Measurements from ENCODE around the gene TYW5. TPM values are rescaled to one million over a fixed set of nuclear protein-coding genes. Genes with fewer than 3 reads are reported as not detected.

The TYW5 gene
- total and polyA plus RNA-seq, 2 of the 13 experiments (the other 11 are each of a cell fraction or from before 2014, with no cell fraction given) = 8.3 to 14.6 TPM

GRCh38 chr2:199977984-199978415 lies 22.7 kb upstream of the TYW5 start (continued):
- TF ChIP-seq HOMEZ (CRISPR knock-in tag; IDR thresholded peaks at IDR 0.05; ENCODE audit: low read depth) (no peak), PBX2 (CRISPR knock-in tag; IDR thresholded peaks at IDR 0.05) (no peak), SNRNP70 (IDR thresholded peaks at IDR 0.05; ENCODE audit: low read depth, low read length) (no peak), HOXA5 (CRISPR knock-in tag; IDR thresholded peaks at IDR 0.05) (no peak), HMG20A (CRISPR knock-in tag; IDR thresholded peaks at IDR 0.05; ENCODE audit: borderline replicate concordance) (0 out of 2 replicates have a peak, but pooled peaks have one; percentile 19), ZNF7 (CRISPR knock-in tag; IDR thresholded peaks at IDR 0.05) (no peak), NCOA5 (CRISPR knock-in tag; IDR thresholded peaks at IDR 0.05) (no peak), ZNF224 (CRISPR knock-in tag; IDR thresholded peaks at IDR 0.05) (no peak), HNF4A (CRISPR knock-in tag; IDR thresholded peaks at IDR 0.05) (0 out of 2 replicates have a peak, but pooled peaks have one; percentile 18), SAP130 (CRISPR knock-in tag; IDR thresholded peaks at IDR 0.05; ENCODE audit: low read depth) (peak; percentile 23; the same call in 1 of the 2 replicates), KDM5B (CRISPR knock-in tag; IDR thresholded peaks at IDR 0.05; ENCODE audit: borderline replicate concordance) (no peak), SYNCRIP (IDR thresholded peaks at IDR 0.05; ENCODE audit: insufficient read depth, low read depth, low read length) (no peak), POLR2G (IDR thresholded peaks at IDR 0.05; ENCODE audit: low read depth, low read length) (no peak), ZNF468 (CRISPR knock-in tag; IDR thresholded peaks at IDR 0.05) (no peak), NFRKB (IDR thresholded peaks at IDR 0.05) (no peak), ZNF737 (CRISPR knock-in tag; IDR thresholded peaks at IDR 0.05; ENCODE audit: borderline replicate concordance) (no peak), ELF3 (CRISPR knock-in tag; IDR thresholded peaks at IDR 0.05) (0 out of 2 replicates have a peak, but pooled peaks have one; percentile 30), ZKSCAN8 (CRISPR knock-in tag; IDR thresholded peaks at IDR 0.05; ENCODE audit: borderline replicate concordance) (no peak), MTF1 (CRISPR knock-in tag; IDR thresholded peaks at IDR 0.05) (no peak), JDP2 (CRISPR knock-in tag; IDR thresholded peaks at IDR 0.05; ENCODE audit: borderline replicate concordance) (no peak), ZBTB20 (CRISPR knock-in tag; IDR thresholded peaks at IDR 0.05; ENCODE audit: borderline replicate concordance, low read depth) (no peak)
- TF ChIP-seq, protein P1, sequence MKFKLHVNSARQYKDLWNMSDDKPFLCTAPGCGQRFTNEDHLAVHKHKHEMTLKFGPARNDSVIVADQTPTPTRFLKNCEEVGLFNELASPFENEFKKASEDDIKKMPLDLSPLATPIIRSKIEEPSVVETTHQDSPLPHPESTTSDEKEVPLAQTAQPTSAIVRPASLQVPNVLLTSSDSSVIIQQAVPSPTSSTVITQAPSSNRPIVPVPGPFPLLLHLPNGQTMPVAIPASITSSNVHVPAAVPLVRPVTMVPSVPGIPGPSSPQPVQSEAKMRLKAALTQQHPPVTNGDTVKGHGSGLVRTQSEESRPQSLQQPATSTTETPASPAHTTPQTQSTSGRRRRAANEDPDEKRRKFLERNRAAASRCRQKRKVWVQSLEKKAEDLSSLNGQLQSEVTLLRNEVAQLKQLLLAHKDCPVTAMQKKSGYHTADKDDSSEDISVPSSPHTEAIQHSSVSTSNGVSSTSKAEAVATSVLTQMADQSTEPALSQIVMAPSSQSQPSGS (CRISPR knock-in tag; IDR thresholded peaks at IDR 0.05) = no peak
- TF ChIP-seq, protein P2, sequence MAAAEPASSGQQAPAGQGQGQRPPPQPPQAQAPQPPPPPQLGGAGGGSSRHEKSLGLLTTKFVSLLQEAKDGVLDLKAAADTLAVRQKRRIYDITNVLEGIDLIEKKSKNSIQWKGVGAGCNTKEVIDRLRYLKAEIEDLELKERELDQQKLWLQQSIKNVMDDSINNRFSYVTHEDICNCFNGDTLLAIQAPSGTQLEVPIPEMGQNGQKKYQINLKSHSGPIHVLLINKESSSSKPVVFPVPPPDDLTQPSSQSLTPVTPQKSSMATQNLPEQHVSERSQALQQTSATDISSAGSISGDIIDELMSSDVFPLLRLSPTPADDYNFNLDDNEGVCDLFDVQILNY (CRISPR knock-in tag; conservative IDR thresholded peaks at IDR 0.05) = no peak
- TF ChIP-seq, protein P3, sequence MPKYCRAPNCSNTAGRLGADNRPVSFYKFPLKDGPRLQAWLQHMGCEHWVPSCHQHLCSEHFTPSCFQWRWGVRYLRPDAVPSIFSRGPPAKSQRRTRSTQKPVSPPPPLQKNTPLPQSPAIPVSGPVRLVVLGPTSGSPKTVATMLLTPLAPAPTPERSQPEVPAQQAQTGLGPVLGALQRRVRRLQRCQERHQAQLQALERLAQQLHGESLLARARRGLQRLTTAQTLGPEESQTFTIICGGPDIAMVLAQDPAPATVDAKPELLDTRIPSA (CRISPR knock-in tag; IDR thresholded peaks at IDR 0.05; ENCODE audit: borderline replicate concordance) = no peak
